ENCODE data around the gene TRNAU1AP.
"Not testable (repeated sequence)": the region's sequence is repeated elsewhere in the genome, so short reads cannot be mapped to it uniquely, and the experiment has no call there.

The TRNAU1AP gene

DNA sequence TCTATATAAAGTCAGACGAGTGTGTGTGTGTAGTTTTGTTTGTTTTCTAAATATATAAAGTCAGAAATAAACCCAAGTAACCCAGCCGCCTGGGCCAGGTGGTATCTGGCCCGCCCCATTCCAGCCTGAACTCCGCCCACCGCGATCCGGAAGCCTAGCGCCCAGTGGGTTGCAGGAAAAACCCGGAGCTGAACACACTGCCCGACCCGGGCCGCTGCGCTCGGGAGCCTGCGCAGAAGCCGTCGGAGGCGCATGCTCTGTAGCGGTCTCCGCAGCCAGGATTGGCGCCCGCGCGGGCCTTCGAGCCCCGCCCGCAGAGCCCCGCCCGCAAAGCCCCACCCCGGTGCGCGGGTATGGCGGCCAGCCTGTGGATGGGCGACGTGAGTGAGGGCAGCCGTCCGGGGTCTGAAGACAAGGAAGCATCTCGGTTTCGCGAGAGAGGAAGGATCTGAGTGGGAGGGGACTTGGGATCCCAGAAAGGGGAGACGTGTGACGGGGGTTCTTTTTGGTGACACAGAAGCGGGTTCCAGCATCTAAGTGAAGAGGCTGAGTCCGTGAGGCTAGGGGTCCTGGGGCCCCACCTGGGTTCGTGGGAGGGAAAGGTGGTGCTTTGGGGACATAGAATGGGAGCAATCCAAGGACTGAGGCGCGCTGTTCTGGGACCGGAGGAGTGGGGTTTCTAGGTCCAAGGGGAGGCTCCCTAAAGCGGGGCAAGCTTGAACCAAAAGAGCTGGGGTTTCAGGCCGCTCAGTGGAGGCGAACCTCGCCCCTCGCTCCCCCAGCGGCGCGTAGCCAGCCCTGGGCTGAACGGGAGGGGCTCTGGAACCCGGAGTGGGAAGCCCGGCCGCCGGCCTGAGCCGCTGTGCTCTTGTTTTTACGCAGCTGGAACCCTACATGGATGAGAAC lies at the start of gene TRNAU1AP:
Gene TRNAU1AP (plus strand): TSS at position 328 of the 906 bp plus-strand sequence. CDS start 26 bp downstream, at position 354.
- peak; percentile 97 for DNase-seq

DNA sequence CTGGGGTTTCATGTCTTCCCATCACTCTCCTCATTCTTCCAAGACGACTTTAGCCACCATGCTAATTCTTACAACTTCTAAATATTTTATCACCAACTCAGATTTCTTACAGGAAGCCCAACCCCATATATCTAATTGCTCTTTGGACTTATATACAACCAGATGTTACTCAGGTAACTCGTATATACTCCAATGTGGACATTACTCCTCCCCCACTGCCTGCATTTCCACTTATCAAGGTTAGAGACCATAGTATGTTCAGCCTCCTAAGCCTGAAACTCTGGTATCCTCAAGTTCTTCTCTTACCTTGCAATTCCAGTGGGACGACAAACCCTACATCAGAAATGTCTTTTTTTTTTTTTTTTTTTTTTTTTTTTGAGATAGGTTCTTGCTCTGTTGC lies 49.8 kb upstream of the TRNAU1AP start:
- DNase-seq: no peak

DNA sequence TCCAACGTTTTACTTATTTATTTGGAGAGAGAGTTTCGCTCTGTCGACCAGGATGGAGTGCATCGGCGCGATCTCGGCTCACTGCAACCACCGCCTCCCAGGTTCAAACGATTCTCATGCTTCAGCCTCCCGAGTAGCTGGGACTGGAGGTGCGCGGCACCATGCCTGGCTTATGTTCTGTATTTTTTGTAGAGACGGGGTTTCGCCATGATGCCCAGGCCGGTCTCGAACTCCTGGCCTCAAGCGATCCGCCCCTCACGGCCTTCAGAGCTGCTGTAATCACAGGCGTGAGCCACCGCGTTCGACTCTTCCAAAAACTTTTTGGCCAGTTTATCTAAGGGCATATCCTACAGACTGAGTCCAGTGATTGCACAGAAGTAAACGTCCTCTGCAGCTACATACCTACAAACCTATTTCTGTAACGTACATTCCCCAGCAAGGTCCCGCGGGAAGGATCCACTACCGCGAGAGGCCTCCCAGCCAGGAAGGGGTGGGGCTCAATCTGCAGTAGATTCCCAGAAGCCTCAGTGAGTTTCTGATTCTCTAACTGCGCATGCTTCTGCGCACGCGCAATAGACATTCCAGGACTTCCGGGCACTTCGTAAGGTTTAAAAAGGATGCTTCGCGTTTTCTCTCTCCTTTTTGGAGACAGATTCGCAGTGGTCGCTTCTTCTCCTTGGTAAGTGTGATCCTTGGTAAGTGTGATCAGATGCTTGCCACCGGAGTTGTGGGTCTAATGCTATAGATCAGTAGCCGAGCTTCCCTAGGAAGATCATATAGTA lies 47.3 kb upstream of the TRNAU1AP start, which contains the start of gene RCC1:
Gene RCC1 (plus strand): TSS at position 638 of the 782 bp plus-strand sequence. CDS start 23,824 bp downstream, outside the sequence.
- peak; percentile 96 for DNase-seq

DNA sequence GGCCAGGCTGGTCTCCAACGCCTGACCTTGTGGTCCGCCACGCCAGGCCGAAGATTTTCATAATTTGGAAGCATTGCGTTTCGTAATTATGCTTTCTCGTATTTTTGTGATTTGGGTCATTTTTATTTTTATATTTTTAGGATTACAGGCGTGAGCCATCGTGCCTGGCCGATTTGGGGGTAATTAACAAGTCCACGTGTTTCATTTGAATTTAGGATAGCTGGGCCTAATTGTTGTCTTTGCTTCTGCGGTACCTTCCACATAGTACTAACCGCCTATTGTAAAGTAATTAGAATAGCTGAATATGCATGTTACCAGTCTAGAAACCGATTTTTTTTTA lies 46.0 kb upstream of the TRNAU1AP start:
- no peak for DNase-seq

DNA sequence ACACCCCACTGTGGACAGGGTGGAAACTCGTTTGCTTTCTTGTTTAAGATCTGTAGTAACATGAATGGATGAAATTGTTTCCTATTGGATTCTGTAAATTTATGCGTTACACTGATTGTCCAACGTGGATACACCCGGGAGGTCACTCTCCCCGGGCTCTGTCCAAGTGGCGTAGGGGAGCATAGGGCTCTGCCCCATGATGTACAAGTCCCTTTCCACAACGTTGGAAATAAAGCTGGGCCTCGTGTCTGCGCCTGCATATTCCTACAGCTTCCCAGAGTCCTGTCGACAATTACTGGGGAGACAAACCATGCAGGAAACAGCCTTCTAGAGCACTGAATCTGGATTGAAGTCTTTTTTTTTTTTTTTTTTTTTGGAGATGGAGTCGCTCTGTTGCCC lies 45.6 kb upstream of the TRNAU1AP start:
- no peak for DNase-seq

DNA sequence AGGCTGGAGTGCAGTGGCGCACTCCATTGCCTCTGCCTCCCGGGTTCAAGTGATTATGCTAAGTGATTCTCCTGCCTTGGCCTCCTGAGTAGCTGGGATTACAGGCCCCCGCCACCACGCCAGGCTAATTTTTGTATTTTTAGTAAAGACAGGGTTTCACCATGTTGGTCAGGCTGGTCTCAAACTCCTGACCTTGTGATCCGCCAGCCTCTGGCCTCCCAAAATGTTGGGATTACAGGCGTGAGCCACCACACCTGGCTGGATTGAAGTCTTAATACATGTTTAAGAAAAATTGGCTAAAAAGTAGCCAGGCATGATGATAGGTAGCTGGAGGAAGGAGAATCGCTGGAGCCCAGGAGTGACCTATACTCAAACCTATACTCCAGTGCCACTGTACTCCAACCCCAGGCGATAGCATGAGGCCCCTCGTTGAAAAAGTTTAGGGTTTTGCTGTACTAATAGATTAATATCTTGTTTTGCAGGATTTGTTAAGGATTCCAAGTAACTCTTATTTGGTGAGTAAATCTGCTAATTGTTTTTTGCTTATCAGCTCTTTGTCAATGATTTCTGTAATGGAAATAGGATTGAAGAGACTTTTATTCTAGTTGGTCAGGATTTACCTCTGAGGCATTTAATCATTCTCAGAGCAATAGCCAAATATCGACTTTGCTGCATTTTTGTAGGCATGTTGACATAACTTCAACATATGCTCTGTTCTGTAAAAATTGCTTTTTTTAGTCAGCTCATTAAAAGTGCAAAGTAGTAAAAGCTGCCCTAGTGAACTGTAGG lies 45.0 kb upstream of the TRNAU1AP start:
- no peak for DNase-seq

DNA sequence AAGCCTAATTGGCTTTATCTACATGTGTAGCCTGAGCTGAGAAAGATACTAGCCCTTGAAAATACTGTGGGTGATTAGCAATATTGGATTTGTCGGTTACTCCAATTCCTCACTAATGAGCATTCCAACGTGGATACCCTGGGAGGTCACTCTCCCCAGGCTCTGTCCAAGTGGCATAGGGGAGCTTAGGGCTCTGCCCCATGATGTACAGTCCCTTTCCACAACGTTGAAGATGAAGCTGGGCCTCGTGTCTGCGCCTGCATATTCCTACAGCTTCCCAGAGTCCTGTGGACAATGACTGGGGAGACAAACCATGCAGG lies 44.5 kb upstream of the TRNAU1AP start:
- no peak for DNase-seq

DNA sequence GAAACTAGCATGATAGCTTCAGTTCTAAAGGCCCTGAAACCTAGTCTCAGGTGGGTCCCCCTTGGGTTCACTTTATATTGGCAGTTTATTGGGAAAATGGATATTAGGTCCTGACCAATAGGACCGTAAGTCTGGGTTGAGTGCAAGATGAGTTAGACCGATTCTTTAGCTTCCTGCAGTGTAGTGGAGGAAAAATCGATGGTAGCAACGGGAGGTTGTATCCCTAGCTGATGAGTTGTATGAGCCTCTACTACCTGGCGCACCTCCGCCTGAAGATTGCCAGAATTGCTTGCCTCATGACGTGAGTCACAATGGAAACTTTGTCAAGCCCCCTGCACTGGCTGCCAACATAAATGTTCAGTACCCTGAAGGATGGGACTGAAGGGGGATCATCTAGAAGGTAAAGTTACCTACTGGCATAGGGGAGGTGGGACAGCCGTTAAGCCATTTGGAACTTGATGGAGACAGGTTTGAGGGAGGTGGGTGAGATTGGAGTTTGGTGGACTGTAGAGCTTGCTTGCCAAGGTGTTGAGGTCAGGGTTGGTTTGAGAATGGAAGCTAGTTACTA lies 43.1 kb upstream of the TRNAU1AP start:
- no peak for DNase-seq

DNA sequence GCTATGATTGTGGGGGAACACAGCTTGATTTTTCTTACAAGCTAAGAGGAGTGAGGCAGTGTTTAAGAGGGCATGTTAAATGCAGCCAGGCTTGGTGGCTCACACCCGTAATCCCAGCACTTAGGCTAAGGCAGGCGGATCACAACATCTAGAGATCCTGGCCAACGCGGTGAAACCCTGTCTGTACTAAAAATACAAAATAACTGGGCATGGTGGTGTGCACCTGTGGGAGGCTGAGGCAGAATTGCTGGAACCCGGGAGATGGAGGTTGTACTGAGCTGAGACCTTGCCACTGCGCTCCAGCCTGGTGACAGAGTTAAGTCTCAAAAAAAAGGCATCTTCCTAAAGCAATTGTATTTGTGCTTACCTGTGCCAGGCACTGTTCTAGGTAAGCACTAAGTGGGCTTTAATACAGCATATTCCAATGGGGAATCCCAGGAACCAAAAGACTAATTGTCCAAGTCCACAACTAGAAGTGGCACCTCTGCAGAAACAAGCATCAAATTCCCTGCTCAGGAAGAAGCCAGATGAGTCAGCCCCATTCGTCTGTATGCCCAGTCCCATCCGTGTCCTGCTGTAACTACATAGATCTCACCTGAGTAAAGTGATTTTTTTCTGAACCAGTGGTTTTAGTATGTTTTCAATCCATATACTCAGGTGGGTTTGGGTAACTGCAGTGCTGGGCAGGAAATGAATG lies 42.5 kb upstream of the TRNAU1AP start:
- DNase-seq: no peak

DNA sequence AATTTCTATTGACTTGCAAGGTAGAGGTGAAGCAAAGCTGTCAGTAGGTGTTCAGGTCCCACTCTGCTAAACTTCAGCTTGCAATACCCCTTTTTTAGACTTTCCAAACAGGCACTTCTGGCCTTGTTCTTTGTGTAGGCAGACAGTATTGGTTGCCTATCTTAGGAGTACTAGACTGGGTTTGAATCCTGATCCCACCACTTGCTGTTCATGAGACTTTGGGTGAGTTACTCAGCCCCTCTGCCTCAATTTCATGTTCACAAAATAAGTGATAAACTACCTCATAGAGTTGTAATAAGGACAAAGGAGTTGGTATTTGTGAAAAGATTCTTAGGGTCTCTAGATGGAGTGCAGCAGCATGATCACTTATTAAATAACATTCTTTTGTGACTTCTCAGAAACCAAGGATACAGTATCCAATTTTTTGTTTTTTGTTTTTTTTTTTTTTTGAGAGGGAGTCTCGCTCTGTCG lies 41.9 kb upstream of the TRNAU1AP start:
- no peak for DNase-seq

DNA sequence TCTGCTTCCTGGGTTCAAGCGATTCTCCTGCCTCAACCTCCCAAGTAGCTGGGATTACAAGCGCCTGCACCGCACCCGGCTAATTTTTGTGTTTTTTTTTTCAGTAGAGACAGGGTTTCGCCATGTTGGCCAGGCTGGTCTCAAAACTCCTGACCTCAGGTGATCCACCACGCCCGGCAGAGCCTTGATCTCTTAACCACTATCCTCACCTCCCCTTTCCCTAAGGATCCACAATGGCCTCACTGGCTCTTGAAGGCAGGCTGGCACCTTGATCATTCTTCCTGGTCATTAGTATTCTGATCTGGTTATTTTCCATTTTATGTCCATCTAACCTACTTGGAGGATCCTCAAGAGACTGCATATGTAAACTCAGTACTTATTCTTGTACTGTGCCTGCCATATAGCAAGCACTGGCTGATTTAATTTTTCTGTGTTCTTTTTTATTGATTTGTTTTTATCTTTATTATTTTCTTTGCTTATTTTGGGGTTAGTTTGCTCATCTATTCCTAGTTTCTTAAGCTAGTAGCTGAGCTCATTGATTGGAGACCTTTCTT lies 40.8 kb upstream of the TRNAU1AP start:
- no peak for DNase-seq

DNA sequence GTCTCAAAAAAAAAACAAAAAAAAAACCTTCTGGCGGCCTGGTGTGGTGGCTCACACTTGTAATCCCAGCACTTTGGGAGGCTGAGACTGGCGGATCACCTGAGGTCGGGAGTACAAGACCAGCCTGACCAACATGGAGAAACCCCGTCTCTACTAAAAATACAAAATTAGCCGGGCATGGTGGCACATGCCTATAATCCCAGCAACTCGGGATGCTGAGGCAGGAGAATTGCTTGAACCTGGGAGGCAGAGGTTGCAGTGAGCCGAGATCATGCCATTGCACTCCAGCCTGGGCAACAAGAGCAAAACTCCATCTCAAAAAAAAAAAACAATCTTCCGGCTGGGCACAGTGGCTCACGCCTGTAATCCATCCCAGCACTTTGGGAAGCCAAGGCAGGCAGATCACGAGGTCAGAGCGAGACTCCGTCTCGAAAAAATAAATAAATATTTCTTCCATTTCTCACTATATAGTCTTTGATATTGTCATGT lies 38.4 kb upstream of the TRNAU1AP start:
- DNase-seq: not testable (repeated sequence)

DNA sequence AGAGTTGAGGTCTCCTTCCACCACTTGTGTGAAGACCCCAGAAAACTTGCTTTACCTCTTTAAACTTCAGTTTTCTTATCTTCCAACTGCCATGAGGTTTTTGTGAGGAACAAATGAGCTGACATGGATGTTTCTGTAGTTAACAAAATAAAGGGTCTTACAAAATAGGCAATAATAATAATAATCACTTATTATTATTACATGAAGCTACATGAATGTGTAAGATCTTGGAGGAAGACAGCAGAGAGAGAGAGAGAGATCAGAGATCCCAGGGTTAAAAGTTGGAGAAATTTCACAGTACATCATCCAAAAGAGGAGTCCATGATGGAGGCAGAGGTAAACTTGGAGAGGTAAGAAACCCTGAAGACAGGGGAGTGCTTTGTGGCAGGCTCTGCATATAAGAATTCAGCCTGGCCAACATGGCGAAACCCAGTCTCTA lies 36.3 kb upstream of the TRNAU1AP start:
- no peak for DNase-seq

DNA sequence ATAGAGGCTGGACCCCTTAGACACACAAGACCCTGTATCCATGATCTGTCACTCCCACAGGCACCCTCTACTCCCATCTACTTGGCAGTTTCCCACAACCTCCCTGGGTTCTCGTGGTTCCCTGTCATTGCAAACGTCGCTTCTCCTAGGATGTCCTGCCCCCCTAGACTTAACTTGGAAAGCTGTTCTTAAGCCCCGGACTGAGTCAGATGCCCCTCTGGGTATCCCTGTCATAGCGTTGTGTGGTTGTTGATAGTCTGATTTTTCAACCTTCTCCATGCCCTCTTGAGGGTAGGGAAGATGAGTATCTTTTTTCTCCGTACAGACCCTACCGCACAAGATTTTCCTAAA lies 35.3 kb upstream of the TRNAU1AP start:
- DNase-seq: no peak

DNA sequence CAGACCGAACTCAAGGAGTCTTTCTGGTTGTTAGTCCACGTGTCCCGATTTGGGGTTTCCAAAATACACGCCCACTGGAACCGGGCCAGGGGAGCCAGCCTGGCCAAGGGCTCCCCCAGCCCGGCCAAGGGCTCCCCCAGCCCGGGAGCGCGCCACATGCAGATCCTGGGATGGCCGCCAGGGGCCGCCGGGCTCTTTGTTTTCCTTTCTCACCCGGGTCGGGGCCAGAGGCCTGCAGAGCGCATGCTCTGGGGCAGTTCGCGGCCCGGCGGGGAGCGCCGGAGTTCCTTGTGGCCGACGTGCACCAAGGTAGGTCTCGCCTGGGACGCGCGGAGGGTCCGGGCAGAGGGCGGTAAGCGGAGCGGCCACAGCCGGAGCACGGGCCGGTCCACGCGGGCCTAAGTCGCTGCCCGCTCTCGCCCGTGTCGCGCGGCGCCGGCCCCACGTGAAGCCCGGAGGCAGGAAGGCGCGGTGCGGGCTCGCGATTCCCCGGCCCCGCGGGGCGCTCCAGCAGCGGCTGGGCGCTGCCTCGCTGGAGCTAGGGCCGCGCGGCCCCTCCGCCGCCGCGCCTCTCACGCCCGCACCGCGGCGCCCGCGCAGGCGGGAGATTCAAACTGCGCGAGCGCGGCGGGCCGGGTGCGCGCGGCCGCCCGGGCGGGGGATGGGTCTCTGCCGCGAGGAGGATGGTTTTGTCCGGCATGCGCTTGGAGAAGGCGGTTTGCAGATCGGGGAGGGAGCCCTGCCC lies 34.7 kb upstream of the TRNAU1AP start:
- DNase-seq: peak; percentile 96

DNA sequence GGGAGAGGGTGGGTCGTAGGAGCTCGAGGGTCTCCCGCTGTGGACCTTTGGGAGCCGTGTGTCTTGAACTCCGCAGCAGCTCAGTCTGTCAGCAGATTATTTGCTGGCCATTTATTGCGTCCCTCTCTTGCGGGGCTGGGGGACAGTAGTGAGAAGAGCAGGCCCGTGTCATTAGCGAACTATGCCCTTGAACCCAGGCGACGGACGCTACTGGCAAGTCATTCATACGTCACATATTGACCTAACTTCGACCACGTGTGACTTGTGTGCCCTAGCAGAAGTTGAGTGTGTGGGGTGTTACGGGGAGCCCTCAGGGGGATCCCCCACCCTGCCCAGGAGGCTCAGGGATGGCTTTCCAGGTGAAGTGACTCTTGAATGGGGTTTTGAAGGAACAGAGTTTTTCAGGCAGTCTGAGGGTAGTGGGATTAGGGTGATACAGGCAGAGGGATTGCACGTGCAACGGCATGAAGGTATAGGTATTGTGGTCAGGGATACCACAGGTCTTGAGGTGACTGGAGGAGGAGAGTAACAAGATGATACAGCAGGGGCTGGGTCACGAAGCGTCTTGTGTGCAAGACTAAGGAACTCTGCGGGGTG lies 34.0 kb upstream of the TRNAU1AP start:
- no peak for DNase-seq

DNA sequence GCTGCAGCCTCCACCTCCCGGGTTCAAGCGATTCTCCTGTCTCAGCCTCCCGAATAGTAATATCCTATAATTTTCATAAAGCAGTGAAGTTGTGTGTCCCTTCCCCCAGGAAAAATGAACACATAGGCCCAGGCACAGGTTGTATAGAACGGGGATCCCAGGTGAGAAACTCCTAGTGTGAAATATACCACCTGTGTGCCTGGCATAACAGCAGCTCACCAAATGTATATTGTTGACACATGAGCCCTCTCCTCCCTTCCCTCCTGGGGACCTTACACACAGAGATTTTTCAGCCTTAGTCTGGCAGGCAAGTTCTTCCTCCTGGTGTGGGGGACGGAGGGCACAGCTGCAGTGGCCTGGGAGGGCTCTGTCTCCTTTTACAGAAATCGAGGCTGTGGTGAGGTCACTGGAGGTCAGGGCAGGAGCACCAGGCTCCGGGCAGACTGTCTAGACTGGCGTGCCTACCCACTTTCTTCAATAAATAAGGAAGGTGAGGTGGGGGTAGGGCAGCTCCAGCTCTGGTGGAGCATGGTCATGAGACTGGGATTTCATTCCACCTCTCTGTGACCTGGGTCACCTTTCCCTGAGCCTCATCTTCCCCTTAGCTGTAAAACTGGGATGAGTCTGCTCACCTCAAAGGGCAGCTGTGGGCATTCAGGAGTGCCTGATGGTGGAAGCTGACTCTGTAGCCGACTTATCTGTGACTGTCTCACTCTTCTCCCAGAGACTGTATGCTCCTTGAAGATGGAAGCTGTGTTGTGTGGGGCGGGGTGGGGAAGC lies 32.7 kb upstream of the TRNAU1AP start:
- DNase-seq: no peak

DNA sequence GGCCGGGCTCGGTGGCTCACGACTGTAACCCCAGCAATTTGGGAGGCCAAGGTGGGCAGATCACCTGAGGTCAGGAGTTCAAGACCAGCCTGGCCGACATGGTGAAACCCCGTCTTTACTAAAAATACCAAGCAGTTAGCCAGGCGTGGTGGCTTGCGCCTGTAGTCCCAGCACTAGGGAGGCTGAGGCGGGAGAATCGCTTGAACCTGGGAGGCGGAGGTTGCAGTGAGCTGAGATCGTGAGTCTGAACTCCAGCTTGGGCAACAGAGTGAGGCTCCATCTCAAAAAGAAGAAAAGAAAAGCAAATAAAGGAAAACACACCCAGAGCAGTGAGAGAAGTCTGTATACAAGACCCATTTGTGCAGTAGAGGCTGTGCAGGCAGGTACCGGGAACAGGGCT lies 32.1 kb upstream of the TRNAU1AP start:
- not testable (repeated sequence) for DNase-seq

DNA sequence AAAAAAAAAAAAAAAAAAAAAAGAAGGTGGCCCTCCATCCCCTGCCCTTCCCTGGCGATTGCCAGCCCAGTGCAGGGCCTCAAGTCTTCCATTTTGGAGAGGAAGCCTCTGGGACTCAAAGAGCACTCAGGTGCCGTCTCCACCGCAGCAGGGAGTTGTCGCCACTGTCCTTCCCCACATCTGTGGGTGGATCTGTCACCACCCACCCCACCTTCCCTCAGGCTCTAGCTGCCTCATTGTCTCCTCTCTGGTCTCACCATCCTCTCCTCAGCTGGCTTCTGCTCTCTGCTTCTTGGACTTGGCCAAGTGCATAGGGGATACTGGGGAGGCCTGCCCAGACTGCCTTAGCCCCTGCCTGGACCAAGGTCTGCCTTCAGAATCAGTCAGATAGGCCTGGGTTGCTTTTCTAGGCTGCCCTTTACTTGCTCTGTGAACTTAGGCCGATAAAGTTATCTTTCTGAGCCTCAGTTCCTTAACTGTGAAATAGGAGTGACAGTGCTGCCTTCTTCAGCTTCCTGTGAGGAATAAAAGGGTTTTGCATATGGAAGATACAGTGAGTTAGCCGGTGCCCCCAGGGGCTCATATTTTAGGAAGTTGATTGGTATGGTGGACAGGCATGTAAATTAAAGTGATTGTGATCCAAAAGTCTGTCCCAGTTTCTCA lies 31.3 kb upstream of the TRNAU1AP start:
- no peak for DNase-seq
